NCI-H2107 treated with DMSO at 0.1 percent for 48 hours (cell line): ENCODE measurements around the gene ANKRD30BL.
"Not testable (repeated sequence)": the region's sequence is repeated elsewhere in the genome, so short reads cannot be mapped to it uniquely, and the experiment has no call there.

Experiments
- DNase-seq: peaks from one replicate; lab custom pipeline; 2025; ENCODE audit not compliant: unreplicated experiment; lab: John Stamatoyannopoulos, UW

Gene ANKRD30BL, protein sequence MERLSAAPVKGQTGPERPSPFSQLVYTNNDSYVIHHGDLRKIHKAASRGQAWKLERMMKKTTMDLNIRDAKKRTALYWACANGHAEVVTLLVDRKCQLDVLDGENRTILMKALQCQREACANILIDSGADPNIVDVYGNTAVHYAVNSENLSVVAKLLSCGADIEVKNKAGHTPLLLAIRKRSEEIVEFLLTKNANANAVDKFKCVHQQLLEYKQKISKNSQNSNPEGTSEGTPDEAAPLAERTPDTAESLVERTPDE

DNA sequence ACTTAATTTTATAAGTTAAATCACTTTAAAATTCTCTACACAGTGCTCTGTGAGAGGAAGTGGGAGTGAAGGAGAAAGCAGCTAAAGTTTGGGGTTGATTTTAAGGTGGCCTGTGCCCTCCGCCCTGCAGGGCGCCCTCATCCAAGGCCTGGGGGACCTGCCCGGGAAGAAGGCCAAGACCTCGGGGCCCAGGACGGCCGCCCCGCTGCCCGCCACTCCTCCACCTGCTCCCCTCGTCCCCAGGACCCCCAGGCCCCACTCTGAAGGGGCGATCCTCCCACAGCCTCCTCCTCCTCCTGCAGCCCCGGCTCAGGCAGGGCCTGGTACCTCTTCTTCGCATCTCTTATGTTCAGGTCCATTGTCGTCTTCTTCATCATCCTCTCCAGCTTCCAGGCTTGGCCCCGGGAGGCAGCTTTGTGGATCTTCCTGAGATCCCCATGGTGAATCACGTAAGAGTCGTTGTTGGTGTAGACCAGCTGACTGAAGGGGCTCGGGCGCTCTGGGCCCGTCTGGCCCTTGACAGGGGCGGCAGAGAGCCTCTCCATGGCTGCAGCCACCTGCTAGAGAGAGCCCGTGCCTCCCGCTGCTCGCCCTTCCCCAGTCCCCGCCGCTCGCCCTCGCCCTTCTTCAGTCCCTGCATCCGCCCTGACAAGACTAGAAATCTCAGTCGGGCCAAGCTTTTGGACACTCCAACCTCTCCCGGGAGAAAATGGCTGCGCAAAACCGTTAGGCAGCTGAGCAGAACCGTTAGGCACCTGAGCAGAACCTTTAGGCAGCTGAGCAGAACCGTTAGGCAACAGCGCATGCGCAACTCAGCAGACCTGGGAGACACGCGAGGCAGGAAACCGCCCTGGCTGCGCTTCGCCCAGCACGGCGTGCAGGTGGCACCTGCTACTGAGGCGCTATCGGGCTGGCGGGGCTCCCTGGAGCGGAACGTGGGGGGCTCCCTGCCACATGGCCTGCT is at the start of gene ANKRD30BL:
ANKRD30BL (minus strand) TSS at position 792 of the 964 bp plus-strand sequence; CDS start at position 545, 247 bp downstream.
- not testable (repeated sequence) for DNase-seq

DNA sequence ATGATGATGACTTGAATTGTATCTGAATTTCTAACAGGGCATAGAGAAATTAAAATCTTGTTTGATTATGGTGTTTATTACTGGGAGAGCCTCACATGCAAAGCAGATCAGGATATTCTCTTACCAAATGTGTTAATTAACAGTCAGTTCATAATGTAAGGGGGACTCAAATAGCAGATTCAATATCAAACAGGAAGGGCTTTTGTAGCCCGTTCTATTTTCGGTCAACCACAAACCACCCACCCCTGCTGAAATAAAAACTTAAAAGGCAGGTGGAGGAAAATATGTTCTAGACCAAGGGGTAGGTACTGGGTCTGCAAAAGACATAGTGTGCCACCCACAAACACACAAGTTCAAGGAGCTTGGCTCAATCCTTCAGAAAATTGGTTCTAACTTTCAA is 41.1 kb upstream of the ANKRD30BL start:
- not testable (repeated sequence) for DNase-seq

DNA sequence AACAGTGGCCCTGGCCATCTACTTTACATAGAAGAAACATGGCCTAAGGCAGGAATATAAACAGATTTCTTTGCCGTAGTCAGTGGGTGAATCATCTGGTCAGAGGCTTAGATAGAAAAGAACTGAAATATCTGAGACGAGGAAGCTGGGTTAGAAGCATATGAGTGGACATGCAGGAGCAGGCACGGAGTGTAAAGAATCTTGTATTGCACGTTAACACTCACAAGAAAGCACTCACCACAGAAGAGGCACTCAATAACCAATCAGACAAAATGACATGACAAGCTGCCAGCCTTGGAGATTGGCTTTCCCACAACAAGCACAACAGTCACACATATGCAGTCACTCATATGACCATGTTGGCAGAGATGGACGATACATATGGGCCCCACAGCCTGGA is 31.1 kb upstream of the ANKRD30BL start:
- DNase-seq = not testable (repeated sequence)

DNA sequence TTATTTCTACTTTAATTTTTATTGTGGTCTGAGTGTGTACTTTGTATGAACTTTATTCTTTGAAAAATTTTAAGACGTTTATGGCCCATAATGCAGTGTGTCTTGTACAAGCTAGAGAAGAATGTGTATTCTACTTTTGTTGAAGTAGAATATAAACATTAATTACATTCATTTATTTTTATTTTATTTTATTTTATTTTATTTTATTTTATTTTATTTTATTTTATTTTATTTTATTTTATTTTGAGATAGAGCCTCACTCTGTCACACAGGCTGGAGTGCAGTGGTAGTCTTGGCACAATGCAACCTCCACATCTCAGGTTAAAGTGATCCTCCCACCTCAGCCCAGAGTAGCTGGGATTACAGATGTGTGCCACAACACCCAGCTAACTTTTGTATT is 5.3 kb upstream of the ANKRD30BL start:
- not testable (repeated sequence) for DNase-seq

DNA sequence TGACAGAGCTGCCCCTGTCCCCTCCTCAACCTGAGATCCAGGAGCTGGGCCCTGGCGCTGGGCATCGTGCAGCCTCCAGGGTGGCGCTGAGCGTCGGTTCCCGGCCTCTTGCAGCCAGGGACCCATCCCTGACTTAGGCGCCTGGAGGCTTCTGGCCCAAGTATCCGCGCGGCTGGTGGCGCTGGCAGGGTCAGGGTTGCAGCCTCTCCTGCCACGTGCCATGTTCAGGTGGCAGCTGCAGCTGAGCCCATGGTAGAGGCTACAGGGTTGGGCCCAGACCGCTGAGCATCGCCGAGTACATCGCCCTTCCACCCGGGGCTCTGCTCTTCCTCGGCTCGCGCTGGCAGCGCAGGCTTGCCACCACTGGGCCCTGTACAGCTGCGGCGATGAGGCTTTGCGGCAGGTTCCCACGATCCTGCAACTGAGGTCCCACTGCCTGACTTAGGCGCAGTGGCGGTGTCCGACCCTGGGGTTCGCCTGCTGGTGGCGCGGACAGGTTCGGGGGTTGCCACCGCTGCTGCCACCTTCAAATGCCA is 441 bp upstream of the ANKRD30BL start:
- not testable (repeated sequence) for DNase-seq

DNA sequence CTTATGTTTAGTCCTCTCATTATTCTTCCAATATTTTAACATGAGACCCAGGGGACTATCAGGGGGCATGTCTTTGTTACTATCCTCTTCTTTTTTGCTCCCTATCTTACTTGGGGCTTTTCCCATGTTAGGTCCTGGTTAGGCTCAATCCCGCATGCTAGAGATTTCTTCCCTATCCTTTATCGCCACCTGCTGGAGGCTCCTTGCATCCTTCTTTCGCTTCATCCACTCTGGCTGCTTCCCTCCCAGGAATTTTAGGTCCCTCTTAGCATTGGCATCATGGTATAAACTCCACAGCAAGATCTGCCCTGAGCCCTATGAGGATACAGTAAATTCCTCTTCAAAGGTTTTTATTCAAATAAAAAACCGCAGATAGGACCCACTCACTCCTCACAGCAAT is 15.0 kb downstream of the ANKRD30BL start:
- DNase-seq = peak; percentile 0
